ENCODE measurements around the gene SNX1. TPM values are rescaled to one million over a fixed set of nuclear protein-coding genes. Genes with fewer than 3 reads are reported as not detected.

Gene SNX1
- polyA plus RNA-seq, 1 donor from 2014 or later, result 44.7 TPM

DNA sequence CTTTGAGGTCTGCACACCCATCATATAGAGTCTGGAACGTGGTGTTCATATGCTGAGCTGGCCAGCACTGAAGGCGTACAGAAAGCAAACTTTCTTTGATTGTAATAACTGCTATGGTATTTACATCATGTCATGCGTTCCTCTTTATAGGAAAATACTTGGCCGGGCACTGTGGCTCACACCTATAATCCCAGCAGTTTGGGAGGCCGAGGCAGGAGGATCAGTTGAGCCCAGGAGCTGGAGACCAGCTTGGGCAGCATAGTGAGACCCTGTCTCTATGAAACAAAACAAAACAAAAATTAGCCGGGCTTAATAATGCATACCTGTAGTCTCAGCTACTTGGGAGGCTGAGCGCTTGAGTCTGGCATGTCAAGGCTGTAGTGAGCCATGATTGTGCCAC, 52.4 kb downstream of the SNX1 start:
- H3F3A ChIP-seq (ENCODE audit: insufficient read depth, low read length, poor library complexity, severe bottlenecking), result no peaks in the 10 kb centered on the region
- no peaks in the 10 kb centered on the region for H3K9me3 ChIP-seq (ENCODE audit: low read length)
- H3K9ac ChIP-seq (ENCODE audit: low read length), result no peak overlapping the region
- H2AFZ ChIP-seq (ENCODE audit: low read depth, low read length), result no peak overlapping the region
- no peak overlapping the region for H3K4me3 ChIP-seq (ENCODE audit: low read length)
- no peak overlapping the region for H3K27ac ChIP-seq (ENCODE audit: low read length)
- no peaks in the 10 kb centered on the region for H3K79me2 ChIP-seq (replicated peaks; ENCODE audit: insufficient read depth, low read length)
- peaks cover 23% of the 10 kb centered on the region for H3K27me3 ChIP-seq (ENCODE audit: insufficient read depth, low read depth, low read length)
- no peaks in the 10 kb centered on the region for H4K20me1 ChIP-seq (ENCODE audit: insufficient read depth)
- no peak overlapping the region for H3K4me2 ChIP-seq (ENCODE audit: low read length)
- no peak for TF ChIP-seq EZH2 (IDR thresholded peaks at IDR 0.05; ENCODE audit: borderline replicate concordance, insufficient read depth, low read length, poor library complexity, severe bottlenecking)
- TF ChIP-seq POLR2AphosphoS5 (IDR thresholded peaks at IDR 0.05), result no peak
- no peak for TF ChIP-seq SMC3 (conservative IDR thresholded peaks at IDR 0.05; ENCODE audit: poor library complexity)
- TF ChIP-seq TAF1 (IDR thresholded peaks at IDR 0.05; ENCODE audit: low read depth), result no peak
- no peak for TF ChIP-seq RAD21 (conservative IDR thresholded peaks at IDR 0.05)
- TF ChIP-seq EP300 (conservative IDR thresholded peaks at IDR 0.05; ENCODE audit: poor library complexity, severe bottlenecking), result no peak
- TF ChIP-seq, protein P1, sequence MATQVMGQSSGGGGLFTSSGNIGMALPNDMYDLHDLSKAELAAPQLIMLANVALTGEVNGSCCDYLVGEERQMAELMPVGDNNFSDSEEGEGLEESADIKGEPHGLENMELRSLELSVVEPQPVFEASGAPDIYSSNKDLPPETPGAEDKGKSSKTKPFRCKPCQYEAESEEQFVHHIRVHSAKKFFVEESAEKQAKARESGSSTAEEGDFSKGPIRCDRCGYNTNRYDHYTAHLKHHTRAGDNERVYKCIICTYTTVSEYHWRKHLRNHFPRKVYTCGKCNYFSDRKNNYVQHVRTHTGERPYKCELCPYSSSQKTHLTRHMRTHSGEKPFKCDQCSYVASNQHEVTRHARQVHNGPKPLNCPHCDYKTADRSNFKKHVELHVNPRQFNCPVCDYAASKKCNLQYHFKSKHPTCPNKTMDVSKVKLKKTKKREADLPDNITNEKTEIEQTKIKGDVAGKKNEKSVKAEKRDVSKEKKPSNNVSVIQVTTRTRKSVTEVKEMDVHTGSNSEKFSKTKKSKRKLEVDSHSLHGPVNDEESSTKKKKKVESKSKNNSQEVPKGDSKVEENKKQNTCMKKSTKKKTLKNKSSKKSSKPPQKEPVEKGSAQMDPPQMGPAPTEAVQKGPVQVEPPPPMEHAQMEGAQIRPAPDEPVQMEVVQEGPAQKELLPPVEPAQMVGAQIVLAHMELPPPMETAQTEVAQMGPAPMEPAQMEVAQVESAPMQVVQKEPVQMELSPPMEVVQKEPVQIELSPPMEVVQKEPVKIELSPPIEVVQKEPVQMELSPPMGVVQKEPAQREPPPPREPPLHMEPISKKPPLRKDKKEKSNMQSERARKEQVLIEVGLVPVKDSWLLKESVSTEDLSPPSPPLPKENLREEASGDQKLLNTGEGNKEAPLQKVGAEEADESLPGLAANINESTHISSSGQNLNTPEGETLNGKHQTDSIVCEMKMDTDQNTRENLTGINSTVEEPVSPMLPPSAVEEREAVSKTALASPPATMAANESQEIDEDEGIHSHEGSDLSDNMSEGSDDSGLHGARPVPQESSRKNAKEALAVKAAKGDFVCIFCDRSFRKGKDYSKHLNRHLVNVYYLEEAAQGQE (IDR thresholded peaks at IDR 0.05; ENCODE audit: borderline replicate concordance), result no peak
- TF ChIP-seq, protein P2, sequence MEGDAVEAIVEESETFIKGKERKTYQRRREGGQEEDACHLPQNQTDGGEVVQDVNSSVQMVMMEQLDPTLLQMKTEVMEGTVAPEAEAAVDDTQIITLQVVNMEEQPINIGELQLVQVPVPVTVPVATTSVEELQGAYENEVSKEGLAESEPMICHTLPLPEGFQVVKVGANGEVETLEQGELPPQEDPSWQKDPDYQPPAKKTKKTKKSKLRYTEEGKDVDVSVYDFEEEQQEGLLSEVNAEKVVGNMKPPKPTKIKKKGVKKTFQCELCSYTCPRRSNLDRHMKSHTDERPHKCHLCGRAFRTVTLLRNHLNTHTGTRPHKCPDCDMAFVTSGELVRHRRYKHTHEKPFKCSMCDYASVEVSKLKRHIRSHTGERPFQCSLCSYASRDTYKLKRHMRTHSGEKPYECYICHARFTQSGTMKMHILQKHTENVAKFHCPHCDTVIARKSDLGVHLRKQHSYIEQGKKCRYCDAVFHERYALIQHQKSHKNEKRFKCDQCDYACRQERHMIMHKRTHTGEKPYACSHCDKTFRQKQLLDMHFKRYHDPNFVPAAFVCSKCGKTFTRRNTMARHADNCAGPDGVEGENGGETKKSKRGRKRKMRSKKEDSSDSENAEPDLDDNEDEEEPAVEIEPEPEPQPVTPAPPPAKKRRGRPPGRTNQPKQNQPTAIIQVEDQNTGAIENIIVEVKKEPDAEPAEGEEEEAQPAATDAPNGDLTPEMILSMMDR (IDR thresholded peaks at IDR 0.05; ENCODE audit: poor library complexity, severe bottlenecking), result no peak
- TF ChIP-seq MXI1 (conservative IDR thresholded peaks at IDR 0.05; ENCODE audit: poor library complexity, severe bottlenecking), result no peak
- H3K9me2 ChIP-seq (ENCODE audit: insufficient read depth, low read length), result no peaks in the 10 kb centered on the region
- H3K36me3 ChIP-seq (ENCODE audit: insufficient read depth, low read length), result no peaks in the 10 kb centered on the region

DNA sequence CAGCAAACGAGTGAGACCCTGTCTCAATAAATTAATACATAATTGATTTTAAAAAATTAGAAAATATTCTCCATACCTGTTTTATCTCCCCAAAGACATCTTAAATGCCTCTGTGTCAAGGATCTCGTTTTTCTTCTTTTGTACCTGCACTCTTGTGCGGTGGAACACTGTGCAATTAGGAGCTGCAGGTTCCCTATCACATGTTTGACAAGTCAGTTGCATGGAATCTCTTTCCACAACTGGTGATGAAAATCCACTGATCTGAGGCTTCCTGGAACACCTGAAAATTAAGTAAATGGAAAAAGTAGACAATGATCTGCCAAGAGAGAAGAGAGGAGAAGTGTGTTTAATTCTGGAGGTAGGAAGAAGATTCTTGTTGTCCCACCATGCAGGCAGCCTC, 52.8 kb downstream of the SNX1 start:
- no peaks in the 10 kb centered on the region for H3K79me2 ChIP-seq (replicated peaks; ENCODE audit: insufficient read depth, low read length)
- no peak for TF ChIP-seq EZH2 (IDR thresholded peaks at IDR 0.05; ENCODE audit: borderline replicate concordance, insufficient read depth, low read length, poor library complexity, severe bottlenecking)
- TF ChIP-seq POLR2AphosphoS5 (IDR thresholded peaks at IDR 0.05), result no peak
- TF ChIP-seq EP300 (conservative IDR thresholded peaks at IDR 0.05; ENCODE audit: poor library complexity, severe bottlenecking), result no peak
- TF ChIP-seq MXI1 (conservative IDR thresholded peaks at IDR 0.05; ENCODE audit: poor library complexity, severe bottlenecking), result no peak
- TF ChIP-seq, protein P1 (IDR thresholded peaks at IDR 0.05; ENCODE audit: borderline replicate concordance), result no peak
- TF ChIP-seq TAF1 (IDR thresholded peaks at IDR 0.05; ENCODE audit: low read depth), result no peak
- TF ChIP-seq, protein P2 (IDR thresholded peaks at IDR 0.05; ENCODE audit: poor library complexity, severe bottlenecking), result no peak
- TF ChIP-seq RAD21 (conservative IDR thresholded peaks at IDR 0.05), result no peak
- no peak for TF ChIP-seq SMC3 (conservative IDR thresholded peaks at IDR 0.05; ENCODE audit: poor library complexity)
- no peaks in the 10 kb centered on the region for H3K9me3 ChIP-seq (ENCODE audit: low read length)
- H3K36me3 ChIP-seq (ENCODE audit: insufficient read depth, low read length), result no peaks in the 10 kb centered on the region
- peaks cover 23% of the 10 kb centered on the region for H3K27me3 ChIP-seq (ENCODE audit: insufficient read depth, low read depth, low read length)
- no peaks in the 10 kb centered on the region for H4K20me1 ChIP-seq (ENCODE audit: insufficient read depth)
- no peak overlapping the region for H3K4me2 ChIP-seq (ENCODE audit: low read length)
- no peaks in the 10 kb centered on the region for H3F3A ChIP-seq (ENCODE audit: insufficient read depth, low read length, poor library complexity, severe bottlenecking)
- H3K4me3 ChIP-seq (ENCODE audit: low read length), result no peak overlapping the region
- no peak overlapping the region for H2AFZ ChIP-seq (ENCODE audit: low read depth, low read length)
- H3K9me2 ChIP-seq (ENCODE audit: insufficient read depth, low read length), result no peaks in the 10 kb centered on the region
- H3K9ac ChIP-seq (ENCODE audit: low read length), result no peak overlapping the region
- H3K27ac ChIP-seq (ENCODE audit: low read length), result no peak overlapping the region
